ENCODE measurements around the gene FAM163B. TPM values are rescaled to one million over a fixed set of nuclear protein-coding genes. Genes with fewer than 3 reads are reported as not detected.

Gene FAM163B
- total and polyA plus RNA-seq, 2 experiments from 2014 or later = 0.35 to 1.0 TPM

GRCh38 chr9:133616643-133617405 lies 7.6 kb upstream of the FAM163B start:
- no peaks in the 10 kb centered on the region for H3K4me1 ChIP-seq (ENCODE audit: insufficient read depth)
- no peak overlapping the region for H3K27ac ChIP-seq
- no peak overlapping the region for H3K4me2 ChIP-seq
- H3K27me3 ChIP-seq = peaks cover 41% of the 10 kb centered on the region
- no peaks in the 10 kb centered on the region for H3K9me3 ChIP-seq (ENCODE audit: low read depth)
- no peaks in the 10 kb centered on the region for H3K79me2 ChIP-seq
- TF ChIP-seq EZH2phosphoT487 (IDR thresholded peaks at IDR 0.05; ENCODE audit: low read depth, severe bottlenecking, unreplicated experiment) (no peak), EZH2 (IDR thresholded peaks at IDR 0.05; ENCODE audit: borderline replicate concordance) (no peak), CTCF (IDR thresholded peaks at IDR 0.05; ENCODE audit: poor library complexity) (no peak)
- H3K4me3 ChIP-seq = no peak overlapping the region
- H3K36me3 ChIP-seq (replicated peaks; ENCODE audit: insufficient read depth, low read depth) = no peaks in the 10 kb centered on the region
- DNase-seq (ENCODE audit: low spot score) = no peak
- no peaks in the 10 kb centered on the region for H3K9me2 ChIP-seq (replicated peaks; ENCODE audit: insufficient read depth)
- WGBS (ENCODE audit: low lambda C conversion rate, missing lambda C conversion rate) = 91% methylated on average over 11 of the region's 13 CpGs
- H2AFZ ChIP-seq = no peak overlapping the region
- no peaks in the 10 kb centered on the region for H4K20me1 ChIP-seq (ENCODE audit: insufficient read depth, poor library complexity, severe bottlenecking)

GRCh38 chr9:133615606-133616188 lies 6.5 kb upstream of the FAM163B start:
- DNase-seq (ENCODE audit: low spot score) = no peak
- peaks cover 47% of the 10 kb centered on the region for H3K27me3 ChIP-seq
- TF ChIP-seq EZH2 (IDR thresholded peaks at IDR 0.05; ENCODE audit: borderline replicate concordance) (no peak), CTCF (IDR thresholded peaks at IDR 0.05; ENCODE audit: poor library complexity) (no peak), EZH2phosphoT487 (IDR thresholded peaks at IDR 0.05; ENCODE audit: low read depth, severe bottlenecking, unreplicated experiment) (no peak)

GRCh38 chr9:133615186-133615585 lies 6.0 kb upstream of the FAM163B start:
- Histone ChIP-seq H3K4me3 (no peak overlapping the region), H4K20me1 (ENCODE audit: insufficient read depth, poor library complexity, severe bottlenecking) (no peaks in the 10 kb centered on the region), H3K27ac (no peak overlapping the region), H3K79me2 (no peaks in the 10 kb centered on the region), H3K9me2 (replicated peaks; ENCODE audit: insufficient read depth) (no peaks in the 10 kb centered on the region), H3K9me3 (ENCODE audit: low read depth) (no peaks in the 10 kb centered on the region), H3K4me1 (ENCODE audit: insufficient read depth) (no peaks in the 10 kb centered on the region), H3K4me2 (no peak overlapping the region), H3K36me3 (replicated peaks; ENCODE audit: insufficient read depth, low read depth) (no peaks in the 10 kb centered on the region), H3K27me3 (peaks cover 46% of the 10 kb centered on the region), H2AFZ (no peak overlapping the region)
- DNase-seq (ENCODE audit: low spot score) = no peak
- WGBS (ENCODE audit: low lambda C conversion rate, missing lambda C conversion rate) = 69% methylated on average over 16 of the region's 16 CpGs
- TF ChIP-seq CTCF (IDR thresholded peaks at IDR 0.05; ENCODE audit: poor library complexity) = no peak
- no peak for TF ChIP-seq EZH2 (IDR thresholded peaks at IDR 0.05; ENCODE audit: borderline replicate concordance)
- TF ChIP-seq EZH2phosphoT487 (IDR thresholded peaks at IDR 0.05; ENCODE audit: low read depth, severe bottlenecking, unreplicated experiment) = no peak

More at GRCh38 chr9:133615606-133616188, 6.5 kb upstream of the FAM163B start:
- no peaks in the 10 kb centered on the region for H4K20me1 ChIP-seq (ENCODE audit: insufficient read depth, poor library complexity, severe bottlenecking)
- WGBS (ENCODE audit: low lambda C conversion rate, missing lambda C conversion rate) = 90% methylated on average over 13 of the region's 13 CpGs
- H2AFZ ChIP-seq = no peak overlapping the region
- no peak overlapping the region for H3K4me3 ChIP-seq
- no peaks in the 10 kb centered on the region for H3K9me2 ChIP-seq (replicated peaks; ENCODE audit: insufficient read depth)
- H3K36me3 ChIP-seq (replicated peaks; ENCODE audit: insufficient read depth, low read depth) = no peaks in the 10 kb centered on the region
- H3K27ac ChIP-seq = no peak overlapping the region
- no peak overlapping the region for H3K4me2 ChIP-seq
- H3K79me2 ChIP-seq = no peaks in the 10 kb centered on the region
- H3K9me3 ChIP-seq (ENCODE audit: low read depth) = no peaks in the 10 kb centered on the region
- H3K4me1 ChIP-seq (ENCODE audit: insufficient read depth) = no peaks in the 10 kb centered on the region

Measured in hepatocyte (in vitro differentiated cells).